ENCODE measurements around the gene KCTD8.

Gene KCTD8

GRCh38 chr4:44319129-44319528 is 129.5 kb downstream of the KCTD8 start:
- Histone ChIP-seq H3K36me3 (replicated peaks; ENCODE audit: insufficient read depth, low read length) (no peaks in the 10 kb centered on the region), H3K4me2 (ENCODE audit: low read depth, low read length) (no peak overlapping the region), H3K27me3 (replicated peaks; ENCODE audit: insufficient read depth, low read length) (no peaks in the 10 kb centered on the region), H3K9ac (ENCODE audit: low read length) (no peak overlapping the region), H3K4me3 (ENCODE audit: low read length) (no peak overlapping the region), H3K9me3 (replicated peaks; ENCODE audit: insufficient read depth, low read length) (no peaks in the 10 kb centered on the region), H3F3A (ENCODE audit: insufficient read depth, low read length) (no peaks in the 10 kb centered on the region), H3K27ac (ENCODE audit: low read length) (no peak overlapping the region), H3K9me2 (replicated peaks; ENCODE audit: insufficient read depth, low read length) (no peaks in the 10 kb centered on the region), H3K4me1 (ENCODE audit: low read length) (0 out of 2 replicates have a peak, but pooled peaks cover 6% of the 10 kb centered on the region), H2AFZ (ENCODE audit: low read length) (no peak overlapping the region), H4K20me1 (ENCODE audit: insufficient read depth, low read length) (no peaks in the 10 kb centered on the region), H3K79me2 (ENCODE audit: low read length) (no peaks in the 10 kb centered on the region)
- no peak for TF ChIP-seq EZH2phosphoT487 (IDR thresholded peaks at IDR 0.05; ENCODE audit: low read length)
- no peak for TF ChIP-seq CTCF (IDR thresholded peaks at IDR 0.05; ENCODE audit: low read length)
- no peak for TF ChIP-seq EZH2 (optimal IDR thresholded peaks at IDR 0.05; ENCODE audit: low read depth, low read length)
- no peak for DNase-seq

GRCh38 chr4:44313702-44314101 is 134.9 kb downstream of the KCTD8 start:
- H4K20me1 ChIP-seq (ENCODE audit: insufficient read depth, low read length): no peaks in the 10 kb centered on the region
- H3K79me2 ChIP-seq (ENCODE audit: low read length): no peaks in the 10 kb centered on the region
- no peak overlapping the region for H3K9ac ChIP-seq (ENCODE audit: low read length)
- no peaks in the 10 kb centered on the region for H3F3A ChIP-seq (ENCODE audit: insufficient read depth, low read length)
- no peaks in the 10 kb centered on the region for H3K36me3 ChIP-seq (replicated peaks; ENCODE audit: insufficient read depth, low read length)
- H3K4me1 ChIP-seq (ENCODE audit: low read length): no peaks in the 10 kb centered on the region
- no peaks in the 10 kb centered on the region for H3K9me3 ChIP-seq (replicated peaks; ENCODE audit: insufficient read depth, low read length)
- H3K4me3 ChIP-seq (ENCODE audit: low read length): no peak overlapping the region
- TF ChIP-seq EZH2 (optimal IDR thresholded peaks at IDR 0.05; ENCODE audit: low read depth, low read length) (no peak), CTCF (IDR thresholded peaks at IDR 0.05; ENCODE audit: low read length) (no peak), EZH2phosphoT487 (IDR thresholded peaks at IDR 0.05; ENCODE audit: low read length) (no peak)
- H3K4me2 ChIP-seq (ENCODE audit: low read depth, low read length): no peak overlapping the region
- H3K27me3 ChIP-seq (replicated peaks; ENCODE audit: insufficient read depth, low read length): no peaks in the 10 kb centered on the region
- H2AFZ ChIP-seq (ENCODE audit: low read length): no peak overlapping the region
- DNase-seq: no peak
- no peak overlapping the region for H3K27ac ChIP-seq (ENCODE audit: low read length)
- H3K9me2 ChIP-seq (replicated peaks; ENCODE audit: insufficient read depth, low read length): no peaks in the 10 kb centered on the region

GRCh38 chr4:44287505-44287904 is 161.1 kb downstream of the KCTD8 start:
- Histone ChIP-seq H3K4me3 (ENCODE audit: low read length) (no peak overlapping the region), H3K79me2 (ENCODE audit: low read length) (no peaks in the 10 kb centered on the region), H3K27me3 (replicated peaks; ENCODE audit: insufficient read depth, low read length) (no peaks in the 10 kb centered on the region), H3K9me2 (replicated peaks; ENCODE audit: insufficient read depth, low read length) (no peaks in the 10 kb centered on the region), H3K9me3 (replicated peaks; ENCODE audit: insufficient read depth, low read length) (no peaks in the 10 kb centered on the region), H3K4me1 (ENCODE audit: low read length) (no peaks in the 10 kb centered on the region), H2AFZ (ENCODE audit: low read length) (no peak overlapping the region), H3K9ac (ENCODE audit: low read length) (no peak overlapping the region), H3K27ac (ENCODE audit: low read length) (no peak overlapping the region), H4K20me1 (ENCODE audit: insufficient read depth, low read length) (no peaks in the 10 kb centered on the region), H3K4me2 (ENCODE audit: low read depth, low read length) (no peak overlapping the region), H3K36me3 (replicated peaks; ENCODE audit: insufficient read depth, low read length) (no peaks in the 10 kb centered on the region), H3F3A (ENCODE audit: insufficient read depth, low read length) (no peaks in the 10 kb centered on the region)
- TF ChIP-seq CTCF (IDR thresholded peaks at IDR 0.05; ENCODE audit: low read length): no peak
- TF ChIP-seq EZH2 (optimal IDR thresholded peaks at IDR 0.05; ENCODE audit: low read depth, low read length): no peak
- TF ChIP-seq EZH2phosphoT487 (IDR thresholded peaks at IDR 0.05; ENCODE audit: low read length): no peak
- DNase-seq: no peak

Data from MM.1S (cell line).